GM19099 (cell line): ENCODE results near the gene SYAP1.

ENCODE experiments used
- POLR2A ChIP-seq: IDR thresholded peaks from 3 replicates; pipeline ENCODE4 v1.6.1; 2011; ENCODE audit warnings: low read depth; ENCODE audit not compliant: insufficient read length; ENCODE audit errors: extremely low read depth

SYAP1 gene

DNA sequence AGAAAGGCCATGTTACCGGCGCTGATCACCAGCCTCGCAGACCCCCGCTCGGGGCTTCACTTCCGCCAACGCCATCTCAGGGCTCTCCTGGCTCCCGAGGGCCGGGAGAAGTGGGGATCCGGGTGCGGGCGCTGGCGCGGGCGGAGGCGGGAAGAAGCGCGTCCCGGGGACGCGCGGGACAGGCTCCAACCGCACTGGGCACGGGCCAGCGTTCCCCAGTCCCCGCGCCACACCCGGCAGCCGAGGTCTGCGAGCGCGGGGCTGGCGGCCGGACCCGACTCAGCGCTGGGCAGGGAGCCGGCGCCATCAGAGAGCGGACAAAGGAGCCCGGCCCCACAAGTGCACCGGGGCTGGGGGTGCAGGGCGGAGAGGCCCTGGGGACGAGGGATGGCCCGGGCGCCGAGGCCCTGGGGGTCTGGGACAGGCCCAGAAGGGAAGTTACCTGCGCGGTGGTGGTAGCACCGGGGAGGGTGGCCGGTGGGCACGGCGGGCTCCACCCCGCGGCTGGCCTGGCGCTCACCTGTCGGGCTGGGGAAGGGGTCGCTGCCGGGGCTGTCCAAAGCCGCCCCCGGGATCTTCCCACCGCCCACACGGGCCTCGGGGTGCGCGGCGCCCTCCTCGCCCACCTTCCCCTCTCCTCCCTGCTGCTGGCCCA is 7.4 kb upstream of the SYAP1 start:
- TF ChIP-seq POLR2A: peak; percentile 5

DNA sequence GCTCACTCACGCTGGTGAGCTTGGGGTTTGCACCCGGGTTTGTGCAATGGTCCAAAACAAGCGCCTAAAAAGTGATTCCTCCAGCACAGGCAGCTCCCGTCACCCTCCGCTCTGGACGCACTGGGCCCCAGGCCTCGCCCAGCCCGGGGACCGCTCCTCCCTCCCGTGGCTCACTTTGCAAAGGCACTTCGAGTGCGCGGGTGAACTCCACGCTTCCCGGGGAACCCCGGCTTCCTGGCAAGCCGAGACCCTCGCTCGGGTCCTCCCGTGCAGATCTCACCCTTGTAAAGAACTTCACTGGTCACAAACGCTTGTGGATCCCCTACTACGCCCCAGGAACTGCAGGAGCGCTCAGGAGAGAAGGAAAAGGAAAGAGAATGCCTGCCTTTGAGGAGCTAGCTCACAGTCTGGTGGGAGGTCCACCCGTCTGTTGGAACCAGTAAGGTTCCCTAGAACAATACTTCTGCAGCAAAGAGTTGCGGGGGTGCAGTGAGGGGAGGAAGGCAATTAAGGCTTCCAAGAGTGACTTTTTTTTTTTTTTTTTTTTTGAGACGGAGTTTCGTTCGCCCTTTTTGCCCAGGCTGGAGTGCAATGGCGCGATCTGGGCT is 6.8 kb upstream of the SYAP1 start, which contains the start of gene CTPS2:
Gene CTPS2, minus strand, starts transcription at position 122 of the 608 bp plus-strand sequence. CDS start 9,767 bp downstream, outside the sequence.
- peak; percentile 65 for TF ChIP-seq POLR2A

DNA sequence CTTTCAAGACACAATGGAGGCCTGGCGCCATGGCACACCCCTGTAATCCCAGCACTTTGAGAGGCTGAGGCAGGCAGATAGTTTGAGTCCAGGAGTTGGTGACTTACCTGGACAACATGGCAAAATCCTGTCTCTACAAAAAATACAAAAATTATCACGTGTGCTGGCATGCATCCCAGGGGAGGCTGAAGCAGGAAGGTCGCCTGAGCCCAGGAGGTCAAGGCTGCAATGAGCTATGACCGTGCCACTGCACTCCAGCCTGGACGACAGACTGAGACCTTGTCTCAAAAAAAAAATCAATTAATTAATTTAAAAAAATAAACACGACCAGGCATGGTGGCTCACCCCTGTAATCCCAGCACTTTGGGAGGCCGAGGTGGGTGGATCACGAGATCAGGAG is 4.9 kb upstream of the SYAP1 start:
- no peak for TF ChIP-seq POLR2A

DNA sequence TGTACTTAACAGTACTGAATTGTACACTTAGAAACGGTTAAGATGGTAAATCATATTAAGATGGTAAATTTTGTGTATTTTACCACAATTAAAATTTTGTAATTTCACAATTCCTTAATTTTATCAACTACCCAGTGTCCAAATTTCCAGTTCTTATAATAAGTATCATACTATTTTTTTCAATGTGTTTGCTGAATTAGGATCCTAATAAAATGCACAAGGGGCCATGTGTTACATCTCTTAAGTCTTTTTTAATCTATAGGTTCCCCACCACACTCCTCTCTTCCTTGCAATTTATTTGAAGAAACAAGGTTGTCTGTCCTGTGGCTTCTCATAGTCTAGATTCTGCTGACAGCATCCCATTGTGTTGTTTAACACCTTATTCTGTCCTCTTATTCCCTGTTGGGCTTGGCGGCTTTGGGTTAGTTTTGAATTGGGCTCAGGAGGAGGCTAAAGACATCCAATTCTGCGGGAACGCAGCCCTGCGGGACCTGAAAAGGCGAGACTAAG is 533 bp upstream of the SYAP1 start:
- no peak for TF ChIP-seq POLR2A

DNA sequence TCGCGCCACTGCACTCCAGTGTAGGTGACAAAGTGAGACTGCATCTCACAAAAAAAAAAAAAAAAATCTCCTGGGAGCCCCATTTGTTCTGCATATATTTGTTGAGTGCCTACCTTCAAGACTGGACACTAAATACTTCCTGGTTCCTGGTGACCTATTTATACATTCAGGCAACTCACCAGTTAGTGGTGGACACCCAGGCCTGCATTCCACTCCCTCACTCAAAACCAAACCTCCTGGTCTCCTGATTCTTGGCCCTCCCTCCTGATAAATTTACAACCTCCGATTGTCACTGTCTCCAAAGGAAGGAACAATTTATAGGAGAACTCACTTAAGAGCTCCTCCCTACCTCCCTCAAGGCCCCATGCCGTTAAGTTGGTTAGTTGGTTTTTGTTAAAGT is 3.1 kb downstream of the SYAP1 start:
- TF ChIP-seq POLR2A: no peak

DNA sequence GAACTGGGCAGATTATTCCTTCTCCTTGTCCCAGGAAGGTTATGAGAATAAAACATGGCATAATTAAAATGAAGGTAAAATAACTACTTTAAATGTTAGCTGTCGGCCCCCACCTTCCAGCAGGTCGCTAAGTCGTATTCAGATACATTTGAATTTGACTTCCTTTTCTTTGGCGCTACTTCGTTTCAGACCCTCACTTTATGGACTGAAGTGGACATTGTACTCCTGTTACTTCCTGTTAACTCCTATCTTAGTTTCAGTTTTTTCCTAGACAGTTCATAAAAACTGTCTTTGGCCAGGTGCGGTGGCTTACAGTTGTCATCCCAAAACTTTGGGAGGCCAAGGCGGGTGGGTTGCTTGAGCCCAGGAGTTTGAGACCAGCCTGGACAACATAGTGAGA is 5.7 kb downstream of the SYAP1 start:
- no peak for TF ChIP-seq POLR2A

DNA sequence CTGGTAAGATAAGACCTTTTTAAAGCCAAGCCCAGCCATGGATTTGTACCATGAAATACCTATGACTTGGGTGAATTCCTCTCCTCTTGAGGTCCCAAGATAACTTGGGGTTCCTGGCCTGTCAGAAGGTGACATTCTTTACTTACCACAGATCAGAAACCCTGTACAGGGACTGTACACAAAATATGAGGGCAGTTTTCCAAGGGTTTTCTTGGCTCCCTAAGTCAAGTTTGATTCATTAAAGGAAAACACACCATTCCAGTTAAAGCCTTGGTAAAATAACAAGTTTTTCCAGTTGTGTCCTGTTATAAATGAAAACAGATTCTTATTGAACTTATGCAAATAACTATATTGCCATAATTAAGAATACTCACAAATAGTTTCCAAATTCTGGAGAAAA is 8.2 kb downstream of the SYAP1 start:
- TF ChIP-seq POLR2A: no peak

DNA sequence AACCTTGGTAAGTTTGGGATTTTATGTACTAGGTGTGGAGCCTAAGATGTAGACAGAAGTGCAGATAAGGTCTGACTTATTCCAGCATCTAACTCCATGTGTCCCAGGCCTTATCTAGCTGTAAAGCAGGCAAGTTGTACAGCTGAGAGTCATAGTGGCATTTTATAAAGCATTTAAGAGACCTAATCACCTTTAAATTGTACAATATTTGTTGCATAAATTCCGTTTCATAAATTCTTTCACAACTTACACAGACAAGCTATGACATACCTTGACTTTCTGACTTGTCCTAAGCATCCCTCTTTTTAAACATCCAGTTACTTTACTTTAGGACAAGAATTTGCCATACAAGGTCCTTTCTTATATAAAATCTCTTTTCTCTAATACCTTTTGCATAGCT is 11.0 kb downstream of the SYAP1 start:
- no peak for TF ChIP-seq POLR2A

DNA sequence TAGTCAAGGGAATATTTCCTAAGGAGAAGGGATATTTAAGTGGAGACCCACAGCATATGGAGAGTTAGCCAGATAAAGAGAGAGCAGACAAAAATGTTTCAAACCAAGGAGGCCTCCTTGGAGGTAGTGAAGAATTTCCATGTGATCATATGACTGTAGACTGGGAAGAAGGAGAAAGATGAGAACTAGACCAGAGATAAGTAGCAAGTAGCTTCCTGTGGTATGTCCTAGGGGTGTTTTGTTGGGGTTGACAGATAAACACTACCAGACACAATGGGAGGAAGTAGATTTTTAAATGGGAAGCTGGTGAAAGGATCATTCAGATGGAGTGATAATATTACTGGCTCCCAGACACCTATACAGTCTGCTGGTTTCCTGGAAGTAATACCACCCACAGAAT is 13.6 kb downstream of the SYAP1 start:
- TF ChIP-seq POLR2A: no peak

DNA sequence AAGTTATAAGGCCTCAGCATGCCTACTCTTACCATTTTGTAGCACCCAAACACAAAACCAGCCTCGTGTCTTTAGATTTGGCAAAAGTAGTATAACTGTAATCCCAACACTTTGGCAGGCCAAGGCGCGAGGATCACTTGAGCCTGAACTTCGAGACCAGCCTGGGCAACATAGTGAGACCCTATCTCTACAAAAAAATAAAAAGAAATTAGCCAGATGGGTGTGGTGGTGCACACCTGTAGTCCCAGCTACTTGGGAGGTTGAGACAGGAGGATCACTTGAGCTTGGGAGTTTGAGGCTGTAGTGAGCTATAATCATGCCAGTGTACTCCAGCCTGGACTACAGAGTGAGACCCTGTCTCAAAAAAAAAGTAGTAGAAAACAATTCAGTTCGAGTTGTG is 17.6 kb downstream of the SYAP1 start:
- no peak for TF ChIP-seq POLR2A

DNA sequence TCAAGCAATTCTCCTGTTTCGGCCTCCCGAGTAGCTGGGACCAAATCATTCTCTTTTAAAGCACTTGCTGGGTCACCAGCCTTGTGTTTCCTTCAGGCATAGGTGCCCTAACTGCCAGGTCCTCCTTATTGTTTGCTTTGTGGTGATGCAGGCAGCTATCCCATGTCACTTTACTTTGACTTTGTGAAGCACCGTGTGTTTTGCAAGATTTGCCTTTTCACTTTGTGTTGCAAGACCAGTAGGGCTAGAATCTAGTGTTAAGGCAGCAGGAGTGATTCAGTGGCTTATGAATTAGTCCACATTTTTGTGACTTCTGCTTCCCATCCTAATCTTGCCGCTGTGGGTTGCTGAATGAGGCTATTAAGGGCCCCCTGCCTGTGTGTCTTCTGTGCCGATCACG is 20.2 kb downstream of the SYAP1 start:
- TF ChIP-seq POLR2A: no peak

DNA sequence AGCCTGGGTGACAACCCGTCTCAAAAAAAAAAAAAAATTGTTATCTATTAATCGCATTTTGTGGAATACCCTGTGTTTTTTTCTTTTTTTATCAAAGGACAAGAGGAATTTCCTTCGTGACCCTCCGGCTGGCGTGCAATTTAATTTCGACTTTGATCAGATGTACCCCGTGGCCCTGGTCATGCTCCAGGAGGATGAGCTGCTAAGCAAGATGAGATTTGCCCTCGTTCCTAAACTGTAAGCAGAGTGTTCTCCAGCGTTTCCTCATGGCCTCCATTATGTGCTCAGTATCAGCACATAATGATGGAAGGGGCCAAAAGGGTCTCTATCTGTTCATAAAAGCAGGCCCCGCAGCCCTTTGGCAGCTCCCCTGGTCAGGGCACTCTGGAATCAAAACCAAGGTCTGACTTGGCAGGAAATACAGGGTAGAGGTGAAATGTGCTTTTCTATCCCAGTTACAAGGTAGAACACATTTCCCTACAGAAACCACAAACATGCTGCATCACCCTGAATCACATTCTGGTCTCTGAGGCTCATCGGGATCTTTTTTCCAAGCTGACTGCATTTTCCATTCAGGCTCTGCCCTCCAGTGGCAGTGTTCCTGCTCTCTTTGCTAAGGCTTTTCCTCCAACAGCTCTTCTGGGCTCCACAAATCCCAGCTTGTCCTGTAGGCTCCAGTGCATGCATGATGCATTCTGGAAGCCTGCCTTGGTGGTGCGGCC is 24.4 kb downstream of the SYAP1 start:
- no peak for TF ChIP-seq POLR2A

DNA sequence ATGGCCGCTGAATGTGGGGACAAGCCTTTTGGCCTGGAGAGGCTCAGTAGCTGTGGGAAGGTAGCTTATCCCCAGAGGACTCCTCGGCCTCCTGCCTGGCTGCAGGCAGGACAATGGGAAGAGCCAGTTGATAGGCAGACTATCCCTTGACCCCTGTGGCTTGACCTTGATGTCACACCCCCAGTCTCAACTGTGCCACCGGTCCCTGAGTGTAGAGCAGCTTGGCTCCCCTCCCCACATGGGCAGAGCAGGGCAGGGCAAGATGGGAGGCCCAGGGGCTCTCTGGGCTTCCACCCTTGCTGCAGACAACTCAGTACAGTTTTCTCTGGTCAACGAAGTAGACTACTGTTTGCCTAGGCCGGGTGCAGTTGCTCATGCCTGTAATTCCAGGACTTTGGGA is 25.7 kb downstream of the SYAP1 start:
- no peak for TF ChIP-seq POLR2A

DNA sequence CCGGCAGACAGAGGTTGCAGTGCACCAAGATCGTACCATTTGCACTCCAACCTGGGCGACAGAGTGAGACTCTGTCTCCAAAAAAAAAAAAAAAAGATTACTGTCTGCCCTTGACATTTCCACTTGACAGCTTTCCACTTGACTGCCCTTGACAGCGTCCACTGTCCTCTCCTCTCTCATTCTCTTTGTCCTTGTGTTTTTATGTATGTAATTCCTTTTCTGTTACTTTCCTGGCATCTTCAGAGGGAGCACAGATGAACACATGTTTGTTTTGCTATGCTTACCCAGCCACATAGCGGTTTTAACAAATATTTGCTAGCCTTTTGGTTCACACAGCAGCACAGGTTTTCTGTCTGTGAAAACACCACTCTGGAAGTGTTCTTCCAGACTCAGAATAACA is 26.2 kb downstream of the SYAP1 start:
- TF ChIP-seq POLR2A: no peak

DNA sequence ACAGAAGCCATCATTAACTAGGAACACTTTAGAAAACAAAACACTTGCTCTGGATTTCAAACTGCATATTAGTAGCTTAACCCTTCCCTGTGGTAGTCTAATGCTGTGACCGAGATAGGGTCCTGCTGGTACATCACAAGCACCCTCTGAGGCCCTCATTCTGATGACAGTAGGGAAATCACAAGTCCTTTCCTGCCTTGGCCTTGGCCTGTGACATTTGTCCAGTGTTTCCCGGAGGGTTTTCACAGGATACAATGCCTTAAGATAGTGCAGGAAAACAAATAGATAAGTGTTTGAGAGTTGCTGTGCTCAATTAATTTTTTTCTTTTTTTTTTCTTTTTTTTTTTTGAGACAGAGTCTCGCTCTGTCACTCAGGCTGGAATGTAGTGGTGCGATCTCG is 29.0 kb downstream of the SYAP1 start:
- no peak for TF ChIP-seq POLR2A

DNA sequence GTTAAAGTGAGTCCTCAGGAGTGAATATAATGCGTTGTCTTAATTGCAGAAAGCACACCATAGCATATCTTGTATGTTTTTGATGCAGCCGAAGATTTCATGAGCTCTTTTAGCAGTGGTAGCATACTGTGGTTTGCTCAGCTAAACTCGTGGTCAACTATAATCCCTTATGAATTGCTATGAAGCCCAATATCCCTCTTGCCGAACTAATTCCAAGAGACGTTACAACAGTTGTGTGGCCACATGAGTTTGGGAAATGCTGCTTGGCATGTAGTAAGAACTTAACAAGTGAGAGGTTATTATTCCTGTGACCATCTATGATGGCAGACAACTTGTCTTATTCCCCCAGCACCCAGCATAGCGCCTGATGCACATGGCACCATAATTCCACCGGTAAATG is 30.7 kb downstream of the SYAP1 start:
- no peak for TF ChIP-seq POLR2A
